Measurements from ENCODE around the gene ABCD3.
A peak's percentile ranks its signal among the peaks of the same experiment; 100 is the strongest.
"Not testable (repeated sequence)": the region's sequence is repeated elsewhere in the genome, so short reads cannot be mapped to it uniquely, and the experiment has no call there.

Gene ABCD3

GRCh38 chr1:94417978-94418663, at the start of gene ABCD3:
ABCD3 (plus strand) TSS chr1:94418389; CDS start chr1:94418479, 90 bp downstream.
- TF ChIP-seq CTCF (IDR thresholded peaks at IDR 0.05; ENCODE audit: low read depth, low read length) = no peak
- peak; percentile 96 for DNase-seq (ENCODE audit: extremely low read depth, low read depth)

GRCh38 chr1:94372771-94373170, 45.4 kb upstream of the ABCD3 start:
- DNase-seq (ENCODE audit: extremely low read depth, low read depth) = not testable (repeated sequence)

- not testable (repeated sequence) for DNase-seq (ENCODE audit: extremely low read depth, low read depth)
Measured at GRCh38 chr1:94373311-94373710, 44.9 kb upstream of the ABCD3 start.

GRCh38 chr1:94375666-94376065, 42.5 kb upstream of the ABCD3 start:
- not testable (repeated sequence) for DNase-seq (ENCODE audit: extremely low read depth, low read depth)

GRCh38 chr1:94378493-94378892, 39.7 kb upstream of the ABCD3 start:
- DNase-seq (ENCODE audit: extremely low read depth, low read depth) = not testable (repeated sequence)

GRCh38 chr1:94379615-94380014, 38.6 kb upstream of the ABCD3 start:
- no peak for TF ChIP-seq CTCF (IDR thresholded peaks at IDR 0.05; ENCODE audit: low read depth, low read length)
- no peak for DNase-seq (ENCODE audit: extremely low read depth, low read depth)

GRCh38 chr1:94382201-94382600, 36.0 kb upstream of the ABCD3 start:
- TF ChIP-seq CTCF (IDR thresholded peaks at IDR 0.05; ENCODE audit: low read depth, low read length) = no peak
- DNase-seq (ENCODE audit: extremely low read depth, low read depth) = no peak

- no peak for TF ChIP-seq CTCF (IDR thresholded peaks at IDR 0.05; ENCODE audit: low read depth, low read length)
- no peak for DNase-seq (ENCODE audit: extremely low read depth, low read depth)
Measured at GRCh38 chr1:94383966-94384408, 34.2 kb upstream of the ABCD3 start.

- no peak for TF ChIP-seq CTCF (IDR thresholded peaks at IDR 0.05; ENCODE audit: low read depth, low read length)
- no peak for DNase-seq (ENCODE audit: extremely low read depth, low read depth)
Measured at GRCh38 chr1:94384485-94385265, 33.5 kb upstream of the ABCD3 start.
